Heart right ventricle (tissue), 16 donors: Measurements from ENCODE around the gene PMM2. TPM values are rescaled to one million over a fixed set of nuclear protein-coding genes. Genes with fewer than 3 reads are reported as not detected.
A peak's percentile ranks its signal among the peaks of the same experiment; 100 is the strongest.

ENCODE experiments used
- ATAC-seq, 8 donors: fragments of 200-7000 bp; cut with Tn5 transposase; one replicate each; pipeline ENCODE4 v1.9.1; 2020; ENCODE audit warnings: mild to moderate bottlenecking in 8 of 8, moderate library complexity in 8 of 8, moderate number of reproducible peaks in 1 of 8
- DNase-seq, 2 donors: peaks; one replicate each; pipeline ENCODE4 v3.0.0-alpha.2; 2020
- H3K27ac ChIP-seq, 10 donors: fragments of 200-600 bp; sonication (generic) in 2 of 10; one replicate each; pipeline versions ENCODE4 v1.5.0 to v1.8.0; 2020 to 2022; ENCODE audit warnings: mild to moderate bottlenecking in 3 of 10
- H3K27me3 ChIP-seq, 7 donors: fragments of 200-600 bp; one replicate each; pipeline ENCODE4 v1.8.0; 2021 to 2022; ENCODE audit warnings: mild to moderate bottlenecking in 2 of 7
- H3K36me3 ChIP-seq, 9 donors: fragments of 200-600 bp; sonication (generic) in 1 of 9; one replicate each; pipeline versions ENCODE4 v1.5.0 to v1.8.0; 2020 to 2022; ENCODE audit warnings: mild to moderate bottlenecking in 2 of 9
- H3K4me1 ChIP-seq, 9 donors: fragments of 200-600 bp; sonication (generic) in 1 of 9; one replicate each; pipeline versions ENCODE4 v1.5.0 to v1.8.0; 2020 to 2022; ENCODE audit warnings: mild to moderate bottlenecking in 4 of 9
- H3K4me3 ChIP-seq, 10 donors: fragments of 200-600 bp; sonication (generic) in 2 of 10; one replicate each; pipeline versions ENCODE4 v1.5.0 to v1.8.0; 2020 to 2022; ENCODE audit warnings: mild to moderate bottlenecking in 7 of 10, moderate library complexity in 2 of 10
- H3K9me3 ChIP-seq, 11 donors: fragments of 200-600 bp in 10 of 11; sonication (generic) in 2 of 11; one replicate each; pipeline versions ENCODE4 v1.5.0 to v1.8.0; 2013 to 2022; ENCODE audit warnings: mild to moderate bottlenecking in 2 of 11, control low read depth in 1 of 11, moderate library complexity in 1 of 11
- CTCF ChIP-seq, 9 donors: fragments of 200-600 bp; sonication (generic) in 2 of 9; IDR thresholded peaks; one replicate each; pipeline versions ENCODE4 v1.5.0 to v1.8.0; 2021 to 2022; ENCODE audit warnings: antibody characterized with exemption in 9 of 9, mild to moderate bottlenecking in 5 of 9, moderate library complexity in 1 of 9
- WGBS, 2 donors: extraction: QIAGEN DNeasy Blood & Tissue Kit; methylation state at CpG; one replicate each; pipeline ENCODE4 v1.1.7; 2013; ENCODE audit warnings: inconsistent platforms in 1 of 2; 5-methylcytosine and 5-hydroxymethylcytosine counted together
- intact Hi-C, 10 donors: fragments of 100-400 bp; cut with DNase I; formaldehyde crosslinking; loops; one replicate each; pipeline versions ENCODE4 v1.11.1 to v1.14.2; 2022
- polyA plus RNA-seq, 2 donors: library from polyadenylated mRNA; stranded (reverse); fragments of 200-250 nt; gene quantifications; one replicate each; pipeline ENCODE4 v1.2.3, GENCODE V29; 2013
- total RNA-seq, 10 donors: library from RNA; stranded (reverse); fragmentation: NEBNext Ultra II Directional in 3 of 10; extraction: Animal tissue kit (Norgen Biotek cat#: 25700) in 3 of 10; gene quantifications; one replicate each; pipeline versions ENCODE4 v1.2.1 to v1.2.4, GENCODE V29; 2021 to 2023
- donor health status: Arrhythmogenic right ventricular cardiomyopathy.
- donor health status: ischemic (EF 13 %, LVEDD 7.1; RV severe dilation, severe dysfunction).
- donor health status: healthy with polysubstance abuse.
- donor health status: DM: no; HTN: yes; CAD: no.
- donor health status: DM: no; HTN: no; CAD: no.
- donor health status: ischemic (EF 25% LVEDD 6.9; RV normal size, moderate dysfunction).
- donor health status: ischemic (EF 25% LVEDD 5.7; RV mildly dilated, moderate dysfunction).
- donor health status: healthy.
- donor health status: DM: yes; HTN: yes; CAD: no.
- donor health status: Ischemic cardiomyopathy.
- donor health status: ischemic (EF 35%, LVEDD 5.7; RV mildly dilated, moderate dysfunction).
- donor health status: nonischemic (EF 11% LVEDD 7.7; RV severe dilation, severe dysfunction).
- donor health status: DM: yes; HTN: yes; CAD: no.
- donor health status: PGD.
- donor health status: ischemic (EF 29% LVEDD 5.4; RV normal size, mild dysfunction).
- donor health status: nonischemic (EF 23%, LVEDD 6.1; RV moderate dilation, normal function).

The PMM2 gene
- total and polyA plus RNA-seq, 12 donors = 9.4 to 25.9 (median 13.9) TPM

GRCh38 chr16:8887952-8888560, 90.4 kb downstream of the PMM2 start:
- H3K36me3 ChIP-seq = peaks cover 0 to 40% (median 20%) of the 10 kb centered on the region in 9 donors
- WGBS, 2 donors = 55% methylated on average over 16 of the region's 16 CpGs
- no peak overlapping the region for H3K4me3 ChIP-seq
- peaks cover 0 to 13% (median 0%) of the 10 kb centered on the region in 7 donors for H3K27me3 ChIP-seq
- H3K27ac ChIP-seq = peak overlapping the region in 2 of 10 donors; percentile 14
- ATAC-seq (peak; percentile 44 to 77 (median 72)), DNase-seq (peak; percentile 71 to 81)
- H3K4me1 ChIP-seq = peaks cover 0 to 35% (median 24%) of the 10 kb centered on the region in 9 donors
- H3K9me3 ChIP-seq = no peaks in the 10 kb centered on the region
- no peak for TF ChIP-seq CTCF (IDR thresholded peaks at IDR 0.05)
- intact Hi-C loops = loop anchor here in 1 of 10 donors (10.0 kb wide), 1 partner anchor 323 kb away; no protein-coding TSS in a partner anchor

- Histone ChIP-seq H3K36me3 (peaks cover 0 to 52% (median 29%) of the 10 kb centered on the region in 9 donors), H3K4me3 (no peak overlapping the region), H3K27me3 (peaks cover 0 to 6% (median 0%) of the 10 kb centered on the region in 7 donors), H3K27ac (no peak overlapping the region), H3K4me1 (peaks cover 0 to 44% (median 24%) of the 10 kb centered on the region in 9 donors), H3K9me3 (no peaks in the 10 kb centered on the region)
- WGBS, 2 donors = 88 to 90% methylated on average over 23 of the region's 23 CpGs
- no peak for TF ChIP-seq CTCF (IDR thresholded peaks at IDR 0.05)
- ATAC-seq (peak in 1 of 8 donors; percentile 7), DNase-seq (no peak)
- intact Hi-C loops = loop anchor here in 1 of 10 donors (10.0 kb wide), 1 partner anchor 324 kb away; no protein-coding TSS in a partner anchor
These were observed 91.6 kb downstream of the PMM2 start for GRCh38 chr16:8888951-8889892.

GRCh38 chr16:8889893-8890548, 92.4 kb downstream of the PMM2 start:
- intact Hi-C loops = loop anchor here in 1 of 10 donors (10.0 kb wide), 1 partner anchor 325 kb away; no protein-coding TSS in a partner anchor

More at GRCh38 chr16:8889893-8890548, 92.4 kb downstream of the PMM2 start:
- Histone ChIP-seq H3K27me3 (peaks cover 0 to under 1% (median 0%) of the 10 kb centered on the region in 7 donors), H3K27ac (no peak overlapping the region), H3K4me1 (peaks cover 0 to 44% (median 24%) of the 10 kb centered on the region in 9 donors), H3K9me3 (no peaks in the 10 kb centered on the region), H3K36me3 (peaks cover 0 to 60% (median 37%) of the 10 kb centered on the region in 9 donors), H3K4me3 (no peak overlapping the region)
- no peak for ATAC-seq
- no peak for TF ChIP-seq CTCF (IDR thresholded peaks at IDR 0.05)
- no peak for DNase-seq
- WGBS, 2 donors = 80 to 85% methylated on average over 14 of the region's 14 CpGs
